ENCODE measurements around the gene PLRG1. TPM values are rescaled to one million over a fixed set of nuclear protein-coding genes. Genes with fewer than 3 reads are reported as not detected.

The PLRG1 gene
- total RNA-seq, 2 experiments from 2014 or later, result 123 to 125 TPM

DNA sequence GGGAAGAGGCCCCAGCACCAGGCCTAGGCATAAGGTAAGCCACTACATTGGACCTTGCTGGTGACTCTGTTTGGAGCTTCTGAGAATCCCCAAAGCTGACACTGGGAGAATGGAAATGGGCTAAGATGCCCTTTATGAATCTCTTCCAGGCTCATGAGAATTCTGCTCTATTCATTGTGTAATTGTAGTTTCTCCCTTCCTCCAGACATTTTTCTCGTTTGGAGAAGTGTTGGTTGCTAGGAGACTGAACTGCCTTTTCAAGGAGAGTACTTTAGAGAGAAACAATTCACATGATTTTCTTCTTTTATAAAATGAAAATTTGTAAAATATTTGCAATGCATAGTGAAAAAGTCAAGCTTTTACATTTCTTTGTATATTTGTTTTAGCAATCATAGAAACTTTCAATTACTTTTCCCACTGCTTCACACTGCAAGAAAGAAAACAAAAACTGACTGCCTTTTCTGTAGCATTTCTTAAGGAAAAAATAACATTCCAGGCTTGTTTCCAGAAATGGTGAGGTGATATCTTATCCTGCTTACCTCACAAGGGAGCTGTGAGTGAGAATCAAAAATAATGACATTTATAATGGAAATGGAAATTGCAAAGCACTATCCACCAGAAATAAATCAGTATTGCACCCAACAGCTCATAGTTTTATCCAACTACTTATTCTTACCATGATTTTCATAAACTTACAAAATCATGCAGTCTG lies 33.7 kb downstream of the PLRG1 start:
- Mint-ChIP-seq H3K4me1 (no peaks in the 10 kb centered on the region), H3K27ac (no peak overlapping the region), H3K9me3 (ENCODE audit: low read depth) (no peaks in the 10 kb centered on the region), H3K4me3 (no peak overlapping the region), H3K36me3 (ENCODE audit: low read depth) (no peaks in the 10 kb centered on the region), H3K27me3 (peaks cover 30% of the 10 kb centered on the region)
- POLR2A ChIA-PET, result no interaction called here
- DNase-seq (no peak), ATAC-seq (no peak)
- intact Hi-C loops (cut with DNase I, micrococcal nuclease), result no loop called here
- CTCF ChIA-PET, result interaction anchor here (1.1 kb wide), 1 partner anchor 10 kb away, joined by 3 read pairs; no protein-coding TSS in a partner anchor

DNA sequence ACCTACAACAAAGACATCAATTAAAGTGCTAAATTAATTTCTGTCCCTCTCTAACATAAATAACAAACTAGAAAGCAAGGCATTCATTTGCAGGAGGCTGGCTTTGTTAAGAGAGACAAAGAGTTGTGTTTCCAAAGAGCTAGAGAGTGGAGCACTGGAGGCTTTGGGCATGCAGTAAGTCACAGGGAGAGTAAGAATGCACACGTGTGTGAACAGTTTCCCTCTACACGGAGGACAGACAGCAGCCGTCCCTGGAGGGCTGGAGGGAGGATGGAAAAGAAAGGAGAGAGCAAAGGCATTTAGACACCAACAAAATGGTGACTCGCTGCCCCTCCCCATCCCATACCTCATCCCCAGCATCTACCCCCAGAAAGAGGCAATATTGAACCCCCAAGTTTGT lies 38.2 kb downstream of the PLRG1 start:
- Mint-ChIP-seq H3K4me1 (no peaks in the 10 kb centered on the region), H3K9me3 (ENCODE audit: low read depth) (no peaks in the 10 kb centered on the region), H3K27me3 (peaks cover 19% of the 10 kb centered on the region), H3K4me3 (no peak overlapping the region), H3K27ac (no peak overlapping the region), H3K36me3 (ENCODE audit: low read depth) (no peaks in the 10 kb centered on the region)
- POLR2A ChIA-PET, result no interaction called here
- no peak for ATAC-seq
- no peak for DNase-seq
- CTCF ChIA-PET, result interaction anchor here (0.8 kb wide), 1 partner anchor 42 kb away, joined by 3 read pairs; no protein-coding TSS in a partner anchor
- intact Hi-C loops (cut with DNase I, micrococcal nuclease), result no loop called here

DNA sequence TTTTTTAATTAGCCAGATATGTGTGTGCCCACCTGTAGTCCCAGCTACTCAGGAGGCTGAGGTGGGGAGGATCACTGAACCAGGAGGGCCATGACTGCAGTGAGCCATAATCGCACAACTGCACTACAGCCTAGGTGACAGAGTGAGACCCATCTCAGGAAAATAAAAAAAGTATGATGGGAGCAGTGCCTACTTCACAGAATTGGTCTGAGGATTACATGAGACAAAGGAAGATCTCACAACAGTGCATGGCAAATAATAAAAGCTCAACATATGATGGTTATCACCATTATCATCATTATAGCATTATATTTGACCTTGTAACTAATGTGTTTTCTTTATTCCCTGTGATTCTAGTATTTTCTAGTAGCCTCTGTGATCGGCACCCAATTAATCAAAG lies 38.7 kb downstream of the PLRG1 start:
- CTCF ChIA-PET, result interaction anchor here (0.8 kb wide), 1 partner anchor 42 kb away, joined by 3 read pairs; no protein-coding TSS in a partner anchor
- intact Hi-C loops (cut with DNase I, micrococcal nuclease), result no loop called here
- no peak for DNase-seq
- no peaks in the 10 kb centered on the region for H3K9me3 Mint-ChIP-seq (ENCODE audit: low read depth)
- H3K4me1 Mint-ChIP-seq, result no peaks in the 10 kb centered on the region
- POLR2A ChIA-PET, result no interaction called here
- H3K36me3 Mint-ChIP-seq (ENCODE audit: low read depth), result no peaks in the 10 kb centered on the region
- ATAC-seq, result no peak
- no peak overlapping the region for H3K27ac Mint-ChIP-seq
- no peak overlapping the region for H3K4me3 Mint-ChIP-seq
- H3K27me3 Mint-ChIP-seq, result peaks cover 19% of the 10 kb centered on the region

DNA sequence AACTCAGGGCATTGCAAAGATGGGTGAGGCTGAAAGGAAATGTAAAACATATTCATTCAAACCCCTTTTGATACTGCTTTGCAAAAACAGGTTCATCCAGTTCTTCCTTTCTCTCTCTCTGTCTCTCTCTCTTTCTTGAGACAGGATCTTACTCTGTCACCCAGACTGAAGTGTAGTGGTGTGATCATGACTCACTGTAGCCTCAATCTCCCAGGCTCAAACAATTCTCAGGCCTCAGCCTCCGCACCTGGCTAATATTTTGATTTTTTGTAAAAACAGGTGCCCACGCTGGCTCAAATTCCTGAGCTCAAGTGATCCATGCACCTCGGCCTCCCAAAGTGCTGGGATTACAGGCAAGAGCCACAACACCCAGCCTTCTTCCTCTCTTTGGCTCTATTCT lies 43.0 kb downstream of the PLRG1 start:
- CTCF ChIA-PET, result interaction anchor here (1.1 to 1.7 kb wide), 5 partner anchors 11 to 177 kb away, joined by 3 to 7 read pairs (median 3); no protein-coding TSS in a partner anchor
- no peaks in the 10 kb centered on the region for H3K36me3 Mint-ChIP-seq (ENCODE audit: low read depth)
- H3K4me1 Mint-ChIP-seq, result no peaks in the 10 kb centered on the region
- ATAC-seq (no peak), DNase-seq (no peak)
- no peaks in the 10 kb centered on the region for H3K9me3 Mint-ChIP-seq (ENCODE audit: low read depth)
- H3K27me3 Mint-ChIP-seq, result peaks cover 20% of the 10 kb centered on the region
- H3K27ac Mint-ChIP-seq, result no peak overlapping the region
- POLR2A ChIA-PET, result interaction anchor here (0.6 kb wide), 1 partner anchor 42 kb away, joined by 5 read pairs; no protein-coding TSS in a partner anchor
- intact Hi-C loops (cut with DNase I, micrococcal nuclease), result loop anchor here (2.0 to 5.0 kb wide), 2 partner anchors 178 to 720 kb away; partner anchors contain the start of gene SFRP2 (in 1 of the 2)
- no peak overlapping the region for H3K4me3 Mint-ChIP-seq

DNA sequence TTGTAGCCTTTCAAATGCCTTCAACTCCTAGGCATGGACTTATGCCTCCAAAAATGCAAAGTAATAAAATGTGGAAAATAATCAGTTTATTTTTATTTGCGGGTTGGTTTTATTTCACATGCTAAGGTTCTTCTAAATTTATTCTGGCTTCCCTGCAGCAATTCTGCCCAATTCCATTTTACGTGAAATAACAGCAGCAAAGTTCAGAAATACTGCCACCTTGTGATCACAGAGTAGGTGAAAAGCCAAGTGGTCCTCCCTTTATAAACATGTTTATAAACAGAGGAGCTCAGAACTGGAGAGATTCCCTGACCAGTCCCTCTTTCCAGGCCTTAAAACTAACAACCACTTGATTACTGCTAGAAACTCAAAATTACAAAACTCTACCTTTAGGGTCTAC lies 43.9 kb downstream of the PLRG1 start:
- no peak overlapping the region for H3K4me3 Mint-ChIP-seq
- POLR2A ChIA-PET, result interaction anchor here (0.6 kb wide), 1 partner anchor 43 kb away, joined by 5 read pairs; no protein-coding TSS in a partner anchor

DNA sequence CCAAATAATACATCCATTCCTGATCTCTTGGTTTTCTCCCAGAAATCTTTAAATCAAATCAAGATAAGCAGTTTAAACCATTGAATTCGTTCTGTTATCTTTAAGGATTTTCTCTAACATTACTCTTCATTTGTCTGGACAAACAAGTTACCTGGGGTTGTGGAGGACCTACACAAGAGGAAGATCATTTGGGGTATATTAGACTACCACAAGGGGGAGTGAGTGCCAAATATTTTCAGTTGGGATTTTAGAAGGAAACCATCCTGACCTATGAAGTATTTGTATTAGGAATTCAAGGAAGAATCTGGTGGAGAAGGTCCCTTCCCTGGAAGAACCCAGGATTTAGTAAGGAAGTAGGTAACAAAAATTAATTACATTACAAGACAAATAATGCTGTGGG lies 46.6 kb downstream of the PLRG1 start:
- POLR2A ChIA-PET, result no interaction called here
- H3K4me1 Mint-ChIP-seq, result no peaks in the 10 kb centered on the region

More for the DNA sequence above, 43.9 kb downstream of the PLRG1 start:
- Mint-ChIP-seq H3K27ac (no peak overlapping the region), H3K36me3 (ENCODE audit: low read depth) (no peaks in the 10 kb centered on the region), H3K27me3 (peaks cover 19% of the 10 kb centered on the region), H3K4me1 (no peaks in the 10 kb centered on the region), H3K9me3 (ENCODE audit: low read depth) (no peaks in the 10 kb centered on the region)
- intact Hi-C loops (cut with DNase I, micrococcal nuclease), result loop anchor here (1.0 to 5.0 kb wide), 3 partner anchors 177 to 719 kb away; partner anchors contain the start of gene SFRP2 (in 1 of the 2)
- DNase-seq (no peak), ATAC-seq (no peak)
- CTCF ChIA-PET, result interaction anchor here (0.9 to 1.7 kb wide), 6 partner anchors 10 to 176 kb away, joined by 3 to 7 read pairs (median 3); no protein-coding TSS in a partner anchor

DNA sequence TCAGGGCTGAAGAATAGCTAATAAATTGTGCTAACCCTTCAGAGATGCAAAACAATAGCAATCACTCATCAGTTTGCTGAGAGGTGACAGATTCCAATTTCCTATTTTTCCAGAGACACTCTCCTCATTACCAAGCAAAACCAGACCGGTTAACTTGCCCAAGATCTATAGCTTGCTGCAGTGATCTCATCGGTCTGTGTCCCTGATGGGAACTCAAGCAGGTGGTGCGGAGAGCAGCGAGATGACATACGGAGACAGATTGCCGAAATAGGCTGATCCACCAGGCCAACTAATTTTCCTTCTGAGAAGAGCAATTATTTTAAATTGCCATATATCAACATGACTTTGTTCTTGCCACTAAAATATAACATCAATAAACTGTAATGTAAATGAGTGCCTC lies 48.1 kb downstream of the PLRG1 start:
- ATAC-seq (no peak), DNase-seq (no peak)
- intact Hi-C loops (cut with DNase I, micrococcal nuclease), result no loop called here
- Mint-ChIP-seq H3K27ac (no peak overlapping the region), H3K4me3 (no peak overlapping the region), H3K9me3 (ENCODE audit: low read depth) (no peaks in the 10 kb centered on the region), H3K36me3 (ENCODE audit: low read depth) (no peaks in the 10 kb centered on the region), H3K4me1 (no peaks in the 10 kb centered on the region), H3K27me3 (peaks cover 21% of the 10 kb centered on the region)
- CTCF ChIA-PET, result interaction anchor here (2.2 kb wide), 1 partner anchor 9 kb away, joined by 7 read pairs; no protein-coding TSS in a partner anchor
- POLR2A ChIA-PET, result no interaction called here

More for the DNA sequence above, 46.6 kb downstream of the PLRG1 start:
- H3K4me3 Mint-ChIP-seq, result no peak overlapping the region
- DNase-seq, result no peak
- H3K27ac Mint-ChIP-seq, result no peak overlapping the region
- peaks cover 19% of the 10 kb centered on the region for H3K27me3 Mint-ChIP-seq
- CTCF ChIA-PET, result interaction anchor here (1.0 to 2.2 kb wide), 2 partner anchors 10 to 18 kb away, joined by 3 to 7 read pairs; no protein-coding TSS in a partner anchor
- no peak for ATAC-seq
- intact Hi-C loops (cut with DNase I, micrococcal nuclease), result no loop called here
- H3K9me3 Mint-ChIP-seq (ENCODE audit: low read depth), result no peaks in the 10 kb centered on the region
- no peaks in the 10 kb centered on the region for H3K36me3 Mint-ChIP-seq (ENCODE audit: low read depth)

DNA sequence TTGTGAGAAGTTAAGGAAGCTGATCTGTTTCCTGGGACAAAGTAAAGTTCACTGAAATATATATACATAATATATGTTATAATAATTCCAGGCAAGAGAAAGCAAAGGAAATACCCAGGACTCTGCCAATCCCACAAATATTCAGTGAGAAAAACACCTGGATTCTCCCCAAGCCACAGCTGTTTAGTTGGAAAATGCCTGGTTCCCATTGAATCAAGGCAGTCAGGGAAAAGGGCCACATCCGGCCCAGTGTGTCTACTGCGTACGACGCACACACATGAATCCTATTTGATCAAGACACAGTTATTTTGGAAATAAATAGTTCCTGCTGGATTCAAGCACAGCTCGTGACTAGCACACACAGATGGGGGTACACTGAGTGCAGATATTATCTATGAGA lies 52.3 kb downstream of the PLRG1 start:
- intact Hi-C loops (cut with DNase I, micrococcal nuclease), result loop anchor here (10.0 kb wide), 2 partner anchors 553 to 713 kb away; partner anchors contain the start of gene SFRP2 (in 1 of the 2)
- H3K4me1 Mint-ChIP-seq, result no peaks in the 10 kb centered on the region
- peaks cover 25% of the 10 kb centered on the region for H3K27me3 Mint-ChIP-seq
- no peak overlapping the region for H3K4me3 Mint-ChIP-seq
- DNase-seq (no peak), ATAC-seq (no peak)
- H3K27ac Mint-ChIP-seq, result no peak overlapping the region
- H3K36me3 Mint-ChIP-seq (ENCODE audit: low read depth), result no peaks in the 10 kb centered on the region
- ChIA-PET POLR2A (no interaction called here), CTCF (no interaction called here)
- no peaks in the 10 kb centered on the region for H3K9me3 Mint-ChIP-seq (ENCODE audit: low read depth)

DNA sequence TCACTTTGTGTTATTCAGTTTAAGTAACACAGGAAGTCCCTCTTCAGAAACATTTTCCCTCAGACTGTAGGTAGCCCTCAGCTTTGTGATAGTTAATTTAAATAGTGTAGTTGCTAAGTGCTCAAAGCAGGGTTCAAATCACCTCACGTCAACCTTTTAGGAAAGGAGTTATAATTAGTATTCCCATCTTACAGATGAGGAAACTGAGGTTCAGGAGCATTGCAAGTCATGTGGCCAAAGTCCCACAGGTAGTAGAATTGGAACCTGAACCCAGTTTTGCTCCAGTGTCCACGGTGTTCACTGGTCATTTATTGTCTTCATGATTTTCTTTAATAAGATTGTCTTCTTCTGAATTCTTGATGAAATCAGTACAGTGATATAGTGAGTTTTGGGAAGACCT lies 54.3 kb downstream of the PLRG1 start:
- ChIA-PET CTCF (interaction anchor here (0.6 kb wide), 1 partner anchor 56 kb away, joined by 3 read pairs; no protein-coding TSS in a partner anchor), POLR2A (no interaction called here)
- peaks cover 13% of the 10 kb centered on the region for H3K4me1 Mint-ChIP-seq
- H3K27ac Mint-ChIP-seq, result no peak overlapping the region
- ATAC-seq, result no peak
- no peaks in the 10 kb centered on the region for H3K9me3 Mint-ChIP-seq (ENCODE audit: low read depth)
- intact Hi-C loops (cut with DNase I, micrococcal nuclease), result loop anchor here (10.0 kb wide), 2 partner anchors 551 to 711 kb away; partner anchors contain the start of gene SFRP2 (in 1 of the 2)
- DNase-seq, result no peak
- H3K36me3 Mint-ChIP-seq (ENCODE audit: low read depth), result no peaks in the 10 kb centered on the region
- peaks cover 37% of the 10 kb centered on the region for H3K27me3 Mint-ChIP-seq
- no peak overlapping the region for H3K4me3 Mint-ChIP-seq

DNA sequence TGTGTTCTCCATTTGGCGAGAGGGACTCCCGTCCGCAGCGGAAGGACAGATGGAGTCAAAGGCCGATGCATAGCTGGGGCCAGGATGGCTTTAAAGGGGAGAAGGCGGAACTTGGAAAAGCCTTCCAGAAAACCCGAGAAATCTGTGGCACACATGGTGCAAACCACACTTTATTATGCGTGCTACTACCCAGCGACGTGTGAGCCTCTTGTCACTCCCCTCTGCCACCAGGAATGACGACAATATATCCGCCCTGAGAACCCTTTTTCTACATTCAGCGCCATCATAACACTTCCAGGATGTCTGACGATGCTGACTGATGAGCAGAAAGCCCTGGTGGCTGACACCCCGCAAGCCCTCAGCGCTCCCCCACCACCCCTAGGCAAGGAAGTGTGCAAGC lies 57.9 kb downstream of the PLRG1 start:
- ATAC-seq, result no peak

DNA sequence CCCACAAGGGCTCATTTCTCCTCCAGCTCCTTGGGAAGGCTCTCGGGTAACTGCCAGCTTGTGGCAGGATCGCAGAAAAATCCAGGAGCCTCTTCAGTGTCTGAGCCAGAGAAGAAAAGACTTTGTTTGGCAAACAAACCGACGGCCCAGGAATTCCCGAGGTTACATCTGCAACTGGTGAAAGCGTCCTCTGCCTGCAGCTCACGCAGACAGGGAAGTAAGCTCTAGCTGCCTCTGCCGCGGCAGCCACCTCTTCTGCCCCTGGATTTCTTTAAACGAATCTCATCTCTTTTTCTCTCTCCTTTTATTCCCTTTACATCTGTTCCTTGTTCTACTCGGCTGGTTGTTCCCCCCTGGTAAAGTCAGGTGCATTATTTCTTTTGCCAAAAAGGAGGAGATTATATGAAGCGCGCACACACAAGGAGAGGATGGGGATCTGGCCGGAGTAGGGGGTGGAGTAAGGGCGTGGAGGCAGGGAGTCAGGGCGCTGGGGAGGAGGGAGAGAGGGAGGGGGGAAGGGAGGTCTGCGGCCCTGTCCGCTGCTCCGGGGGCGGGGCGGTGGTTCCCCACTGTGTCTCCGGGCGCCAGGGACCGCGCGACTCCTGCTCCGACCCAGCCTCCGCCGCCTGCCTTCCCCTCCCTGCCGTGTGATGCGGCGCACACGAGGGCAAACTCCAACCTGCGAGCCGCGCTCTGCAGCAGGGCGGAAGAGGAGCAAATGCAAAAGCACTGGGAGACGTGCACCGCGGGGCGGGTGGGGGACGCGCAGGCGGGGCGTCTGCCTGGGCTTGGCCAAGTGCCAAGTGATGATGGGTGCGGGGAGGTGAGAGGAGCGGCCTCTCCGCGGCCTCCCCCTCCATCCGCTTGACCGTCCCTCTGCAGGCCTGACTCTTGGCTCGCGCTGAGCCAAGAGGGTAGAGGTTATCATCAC lies 58.6 kb downstream of the PLRG1 start, which contains the start of gene DCHS2:
TSS of gene DCHS2 (minus strand) at position 459 of the 931 bp plus-strand sequence. CDS start at position 15, 444 bp downstream.
- H3K27ac Mint-ChIP-seq, result no peak within 1 kb of the TSS
- ATAC-seq (peak; percentile 71), DNase-seq (peak; percentile 55)
- intact Hi-C loops (cut with DNase I, micrococcal nuclease), result loop anchor here (1.0 to 10.0 kb wide), 5 partner anchors 59 to 707 kb away; partner anchors contain the start of genes SFRP2 (in 2 of the 2) and PLRG1 (in 1 of the 2)
- CTCF ChIA-PET, result no interaction called here
- H3K36me3 Mint-ChIP-seq (ENCODE audit: low read depth), result no peaks in the 10 kb centered on the region
- H3K4me3 Mint-ChIP-seq, result peak within 1 kb of the TSS; percentile 67
- H3K4me1 Mint-ChIP-seq, result peaks cover 18% of the 10 kb centered on the region
- H3K9me3 Mint-ChIP-seq (ENCODE audit: low read depth), result no peaks in the 10 kb centered on the region
- POLR2A ChIA-PET, result no interaction called here
- peaks cover 55% of the 10 kb centered on the region for H3K27me3 Mint-ChIP-seq

More for the DNA sequence above, 57.9 kb downstream of the PLRG1 start:
- Mint-ChIP-seq H3K27me3 (peaks cover 51% of the 10 kb centered on the region), H3K4me1 (peaks cover 18% of the 10 kb centered on the region), H3K9me3 (ENCODE audit: low read depth) (no peaks in the 10 kb centered on the region), H3K36me3 (ENCODE audit: low read depth) (no peaks in the 10 kb centered on the region), H3K4me3 (peak overlapping the region; percentile 67), H3K27ac (no peak overlapping the region)
- intact Hi-C loops (cut with DNase I, micrococcal nuclease), result loop anchor here (5.0 to 10.0 kb wide), 4 partner anchors 160 to 707 kb away; partner anchors contain the start of gene SFRP2 (in 2 of the 2)
- no peak for DNase-seq
- ChIA-PET CTCF (interaction anchor here (1.6 kb wide), 1 partner anchor 11 kb away, joined by 7 read pairs; no protein-coding TSS in a partner anchor), POLR2A (no interaction called here)

All from activated CD4-positive, alpha-beta T cell treated with anti-CD3 and anti-CD28 coated beads for 36 hours (primary cell).